Renal cortical epithelial cell (primary cell): Measurements from ENCODE around the gene HOXD11. TPM values are rescaled to one million over a fixed set of nuclear protein-coding genes. Genes with fewer than 3 reads are reported as not detected.

Source experiments
- DNase-seq: peaks from one replicate; pipeline ENCODE4 v3.0.0-alpha.2; 2011; ENCODE audit warnings: low read depth
- total RNA-seq: library from RNA; depleted of rRNA; stranded (reverse); fragments of >200 nt; gene quantifications from 2 replicates; pipeline ENCODE4 v1.2.3, GENCODE V29; 2014

The HOXD11 gene
- total RNA-seq, 1 donor from 2014 or later, result 10.5 TPM

DNA sequence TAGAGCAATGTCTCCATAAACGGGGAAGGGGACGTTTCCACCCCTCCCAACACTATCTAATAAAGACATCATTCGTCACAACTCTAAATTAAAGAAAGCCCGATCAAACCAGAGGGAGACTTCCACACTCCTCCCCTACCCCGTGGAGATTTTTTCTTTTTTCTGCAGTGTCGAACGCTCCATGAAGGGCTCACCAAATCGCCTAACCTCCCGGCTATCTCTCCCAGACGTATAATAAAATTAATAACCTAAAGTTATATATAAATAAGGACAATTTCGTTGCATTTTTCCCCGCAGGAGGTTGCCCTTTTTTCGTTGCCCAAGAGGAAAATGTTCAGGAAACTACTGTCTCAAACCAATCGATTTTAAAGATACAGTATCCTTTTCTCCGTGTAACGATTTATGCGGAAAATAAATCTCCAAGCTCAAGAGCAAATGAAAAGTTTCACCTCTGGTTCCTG lies 25.7 kb upstream of the HOXD11 start:
- DNase-seq, result peak; percentile 7

DNA sequence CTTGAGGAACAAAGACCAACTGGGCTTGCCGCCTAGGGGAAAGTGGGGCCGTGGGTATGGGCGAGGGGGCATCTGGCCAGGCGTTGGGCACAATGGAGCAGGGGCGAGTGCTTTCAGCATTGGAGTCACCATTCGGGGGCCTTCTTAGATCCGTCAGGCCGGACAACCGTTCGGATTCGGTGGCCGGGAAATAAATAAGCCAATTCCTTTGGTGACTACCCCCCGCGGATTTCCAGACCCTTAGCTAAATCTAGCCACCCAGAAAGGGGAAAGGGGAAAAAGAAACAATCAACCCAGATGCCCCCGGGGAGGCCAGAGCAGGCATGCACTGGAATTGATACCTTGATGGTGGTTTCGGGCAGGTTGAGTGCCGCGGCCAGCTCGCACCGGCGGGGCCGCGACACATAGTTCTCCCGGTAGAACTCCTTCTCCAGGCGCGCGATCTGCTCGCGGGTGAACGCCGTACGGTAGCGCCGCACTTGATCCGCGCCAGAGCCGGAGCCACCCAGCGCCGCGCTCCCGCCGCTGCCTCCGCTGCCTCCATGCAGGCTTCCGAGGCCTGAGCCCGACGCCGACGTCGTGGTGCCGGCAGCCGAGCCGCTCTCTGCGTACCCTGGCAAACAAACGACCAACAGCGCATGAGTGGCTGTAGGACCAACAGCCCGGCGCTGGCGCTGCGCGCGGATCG lies 25.1 kb upstream of the HOXD11 start:
- DNase-seq, result no peak

GRCh38 chr2:176082525-176082823 lies 24.6 kb upstream of the HOXD11 start:
- DNase-seq, result no peak

DNA sequence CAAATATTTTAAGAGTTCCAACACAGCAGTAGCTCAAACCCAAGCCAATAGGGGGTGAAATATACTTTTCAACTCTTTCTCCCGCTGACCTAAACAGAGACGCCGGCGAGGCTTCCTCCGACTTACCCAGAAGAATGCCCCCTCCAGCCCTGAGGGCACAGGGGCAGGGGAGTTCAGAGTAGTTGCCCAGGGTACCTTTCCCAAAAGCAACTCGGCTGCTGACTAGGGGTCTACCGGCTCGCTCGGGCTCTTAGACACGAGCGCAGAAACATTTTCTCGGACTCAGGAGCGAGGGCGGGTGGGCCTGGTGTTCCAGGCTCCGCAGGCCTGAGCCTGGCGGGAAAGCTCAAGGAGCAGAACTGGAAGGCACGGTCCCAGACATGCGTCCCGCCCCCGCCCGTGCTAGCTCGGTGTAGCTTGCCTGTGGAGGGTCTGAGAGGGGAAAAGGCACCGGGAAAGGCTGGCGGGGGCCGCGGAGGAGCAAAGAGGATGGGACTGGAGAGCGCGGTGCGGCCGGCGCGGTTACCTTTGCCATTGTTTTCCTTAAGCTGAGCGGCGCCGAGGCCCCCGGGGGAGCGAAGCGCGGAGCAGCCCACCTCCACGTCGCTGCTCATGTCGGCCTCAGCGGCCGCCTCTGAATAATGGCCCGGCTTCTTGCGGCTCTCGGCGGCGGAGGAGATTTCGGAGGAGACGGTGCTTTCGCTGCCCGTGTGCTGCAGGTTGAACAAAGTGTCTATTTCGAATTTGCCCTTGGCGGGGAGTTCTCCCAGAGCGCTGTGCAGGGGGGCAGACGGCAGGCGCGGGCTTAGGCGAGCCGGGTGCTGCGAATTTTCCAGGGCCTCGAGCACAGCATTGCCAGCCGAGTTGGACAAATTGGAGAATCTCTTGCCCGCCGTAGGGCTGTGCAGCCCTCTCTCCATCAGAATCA lies 24.0 kb upstream of the HOXD11 start:
- no peak for DNase-seq

- DNase-seq, result no peak
Measured at GRCh38 chr2:176083796-176084261, 23.3 kb upstream of the HOXD11 start, which contains the start of gene EVX2. Gene EVX2, minus strand, starts transcription at chr2:176083962. Its CDS starts 186 bp downstream, at chr2:176083776.

DNA sequence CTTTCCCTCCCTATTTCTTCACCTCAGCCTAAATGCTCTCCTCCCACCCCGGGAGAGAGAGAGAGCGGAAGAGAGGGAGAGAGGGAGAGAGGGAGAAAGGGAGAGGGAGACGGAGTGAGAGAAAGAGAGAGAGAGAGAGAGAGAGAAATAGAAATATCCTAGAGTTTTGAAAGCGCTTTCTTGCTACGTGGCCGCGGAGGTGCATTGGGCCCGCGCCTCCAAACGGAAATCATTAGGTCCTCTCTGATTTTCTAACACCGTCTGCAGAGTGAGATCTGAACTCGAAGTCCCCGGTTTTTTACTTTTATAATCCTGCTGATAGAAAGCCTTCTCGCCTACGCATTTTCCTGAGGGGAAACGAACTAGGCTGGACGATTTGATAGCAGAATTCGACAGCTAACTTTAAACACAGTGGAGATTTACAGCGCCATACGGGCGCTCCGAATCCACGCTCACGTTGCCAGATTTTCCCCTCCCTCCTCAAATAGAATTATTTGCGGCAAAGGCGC lies 22.4 kb upstream of the HOXD11 start:
- DNase-seq, result no peak

GRCh38 chr2:176085120-176085788 lies 21.8 kb upstream of the HOXD11 start:
- DNase-seq, result no peak

GRCh38 chr2:176085861-176086771 lies 21.0 kb upstream of the HOXD11 start:
- peak; percentile 13 for DNase-seq

DNA sequence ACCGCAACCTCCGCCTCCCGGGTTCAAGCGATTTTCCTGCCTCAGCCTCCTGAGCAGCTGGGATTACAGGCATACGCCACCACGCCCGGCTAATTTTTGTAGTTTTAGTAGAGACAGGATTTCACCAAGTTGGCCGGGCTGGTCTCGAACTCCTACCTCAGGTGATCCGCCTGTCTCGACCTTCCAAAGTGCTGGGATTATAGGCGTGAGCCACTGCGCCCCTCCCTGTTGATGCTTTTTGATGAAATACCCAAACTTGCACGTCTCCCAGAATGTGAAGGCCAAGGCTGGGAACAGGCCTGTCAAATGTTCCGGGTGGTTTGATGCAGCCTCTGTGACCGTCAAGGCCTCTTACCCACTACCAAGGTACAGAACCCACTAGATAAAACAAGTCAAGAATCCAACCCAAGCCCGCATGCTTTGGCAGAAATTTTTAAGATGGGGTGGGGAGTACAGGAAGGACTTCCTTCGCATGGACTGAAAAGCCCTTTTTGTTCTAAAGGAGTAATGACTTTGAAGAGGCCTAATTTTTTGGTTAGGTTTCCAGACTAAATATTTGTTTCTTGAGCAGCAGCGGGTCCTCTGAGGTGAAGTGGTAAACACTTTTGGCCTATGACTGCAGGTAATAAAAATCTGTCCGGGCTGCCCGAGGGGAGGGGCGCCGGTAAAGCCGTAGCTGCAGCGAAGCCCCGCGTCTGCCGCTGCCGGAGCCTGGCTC lies 19.6 kb upstream of the HOXD11 start:
- no peak for DNase-seq

DNA sequence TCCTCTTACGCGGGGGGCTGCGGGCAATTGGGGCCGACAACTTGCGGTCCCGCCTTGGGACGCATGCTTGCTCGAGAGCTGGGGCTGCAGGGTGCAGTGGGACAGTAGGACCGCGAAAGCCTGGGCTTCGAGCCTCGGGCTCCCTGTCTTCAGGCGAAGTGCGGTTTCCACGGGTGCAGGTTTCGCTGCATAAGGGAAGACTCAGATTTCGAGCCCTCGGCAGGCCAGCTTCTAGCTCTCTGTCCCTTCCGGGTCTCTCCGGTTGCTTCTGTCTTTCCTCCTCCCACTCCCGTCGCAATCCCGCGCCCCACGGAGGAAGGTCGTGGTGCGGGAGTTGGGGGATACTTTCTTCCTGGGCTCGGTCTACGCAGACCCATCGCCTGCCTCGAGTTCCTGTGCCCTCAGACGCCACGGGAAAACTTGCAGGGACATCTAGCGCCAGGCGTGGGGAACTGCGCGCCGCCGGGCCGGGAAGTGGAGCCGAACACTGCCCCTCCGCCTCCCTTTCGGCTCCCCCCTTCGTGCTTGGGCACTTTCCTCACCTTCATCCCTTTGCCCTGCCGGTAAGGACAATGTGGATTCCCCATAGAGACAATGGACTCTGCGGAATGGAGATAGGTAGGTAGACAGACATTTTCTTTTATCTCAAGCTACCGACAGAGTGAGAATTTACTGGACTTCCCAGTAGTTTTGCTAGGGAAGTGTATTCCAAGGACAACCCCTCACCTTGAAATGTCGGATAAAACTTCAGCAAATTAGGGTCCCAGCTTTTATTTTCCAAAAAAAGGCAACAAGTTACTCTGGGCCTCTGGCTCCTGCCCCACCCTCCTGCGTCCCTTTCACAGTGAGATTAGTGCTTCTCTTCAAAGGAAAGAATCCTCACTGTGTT lies 18.8 kb upstream of the HOXD11 start:
- DNase-seq, result no peak

- DNase-seq, result no peak
Measured at GRCh38 chr2:176088937-176089842, 17.9 kb upstream of the HOXD11 start.

DNA sequence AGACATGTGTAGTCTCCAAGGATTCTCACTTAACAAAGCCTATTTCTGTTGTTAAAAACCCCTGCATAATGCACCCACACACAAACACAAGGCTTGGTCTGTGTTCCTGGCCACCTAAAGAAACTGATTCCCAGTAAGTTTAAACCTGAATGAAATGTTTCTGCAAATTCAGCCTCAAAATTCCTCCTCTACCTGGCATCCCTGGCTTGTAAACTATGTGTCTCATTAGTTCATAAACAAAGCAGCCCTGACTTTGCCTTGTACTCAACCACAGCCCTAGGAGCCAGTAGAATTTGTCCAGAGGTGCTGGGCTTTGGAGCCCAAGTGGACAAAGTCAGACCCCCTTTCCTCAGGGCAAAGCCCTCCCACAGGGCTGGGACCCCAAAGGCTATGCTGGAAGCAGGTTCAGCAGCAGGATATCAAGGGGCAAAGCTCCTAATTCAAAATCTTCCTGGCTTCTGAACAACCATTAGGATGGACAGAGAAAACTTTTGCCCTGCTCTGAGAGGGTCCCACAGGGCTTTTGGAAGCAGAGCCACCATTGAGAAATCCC lies 17.2 kb upstream of the HOXD11 start:
- no peak for DNase-seq

- DNase-seq, result no peak
Measured at GRCh38 chr2:176090862-176091261, 16.2 kb upstream of the HOXD11 start.

GRCh38 chr2:176091329-176092258 lies 15.5 kb upstream of the HOXD11 start:
- DNase-seq, result no peak

DNA sequence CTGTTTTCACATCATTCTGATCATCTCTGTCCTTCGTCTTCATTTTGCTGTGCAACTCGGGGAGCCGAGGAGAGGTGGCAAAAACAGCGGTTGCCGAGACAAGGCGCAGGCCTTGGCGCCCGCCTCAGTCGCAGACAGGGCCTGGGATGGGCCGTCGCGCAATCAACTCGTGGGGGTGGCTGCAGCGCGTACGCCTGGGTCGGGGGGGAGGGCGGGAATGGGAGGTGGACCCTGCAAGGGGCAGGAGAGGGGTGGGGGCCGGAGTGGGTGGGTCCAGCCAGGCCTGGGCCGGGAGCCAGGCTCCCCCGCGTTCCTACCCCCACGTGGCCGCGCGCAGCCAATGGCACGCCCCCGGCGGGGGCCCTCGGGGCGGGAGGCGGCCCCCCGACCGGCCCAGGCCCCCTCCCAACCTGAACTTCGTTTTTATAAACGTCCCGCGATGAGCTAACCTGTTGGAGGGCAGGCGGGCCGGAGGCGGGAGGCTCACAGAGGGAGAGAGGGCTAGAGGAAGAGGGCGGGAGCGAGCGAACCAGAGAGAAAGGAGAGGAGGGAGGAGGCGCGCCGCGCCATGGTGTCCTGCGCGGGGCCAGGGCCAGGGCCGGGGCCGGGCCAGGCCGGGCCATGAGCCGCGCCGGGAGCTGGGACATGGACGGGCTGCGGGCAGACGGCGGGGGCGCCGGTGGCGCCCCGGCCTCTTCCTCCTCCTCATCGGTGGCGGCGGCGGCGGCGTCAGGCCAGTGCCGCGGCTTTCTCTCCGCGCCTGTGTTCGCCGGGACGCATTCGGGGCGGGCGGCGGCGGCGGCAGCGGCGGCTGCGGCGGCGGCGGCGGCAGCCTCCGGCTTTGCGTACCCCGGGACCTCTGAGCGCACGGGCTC lies 14.6 kb upstream of the HOXD11 start, which contains the start of gene HOXD13:
Gene HOXD13, plus strand, starts transcription at position 452 of the 875 bp plus-strand sequence. Its CDS starts 170 bp downstream, at position 622.
- DNase-seq, result no peak
